Stimulated activated effector memory CD8-positive, alpha-beta T cell treated with anti-CD3 and anti-CD28 coated beads, Interleukin-12 subunit alpha, Interleukin-12 subunit beta, amount 100 ng/mL, for 72 hours (primary cell): Measurements from ENCODE around the gene DLX3.
A peak's percentile ranks its signal among the peaks of the same experiment; 100 is the strongest.
"Not testable (repeated sequence)": the region's sequence is repeated elsewhere in the genome, so short reads cannot be mapped to it uniquely, and the experiment has no call there.

ENCODE experiments used
- ATAC-seq: fragments of 150-1000 bp; cut with Tn5 transposase; 2 replicates; pipeline ENCODE4 v1.10.0; 2021
- DNase-seq, 2 donors: peaks; one replicate each; pipeline ENCODE4 v3.0.0; 2021 to 2022; ENCODE audit warnings: low spot score in 2 of 2
- H3K27ac Mint-ChIP-seq: one replicate; pipeline ENCODE4 v1.8.0; 2022; ENCODE audit warnings: mild to moderate bottlenecking, mixed read lengths
- H3K36me3 Mint-ChIP-seq: one replicate; pipeline ENCODE4 v1.8.0; 2022; ENCODE audit warnings: mild to moderate bottlenecking, mixed read lengths
- H3K4me1 Mint-ChIP-seq: one replicate; pipeline ENCODE4 v1.8.0; 2022; ENCODE audit warnings: mixed read lengths
- H3K4me3 Mint-ChIP-seq: one replicate; pipeline ENCODE4 v1.8.0; 2022; ENCODE audit warnings: mild to moderate bottlenecking, mixed read lengths
- H3K9me3 Mint-ChIP-seq: one replicate; pipeline ENCODE4 v1.8.0; 2022; ENCODE audit warnings: mixed read lengths

Gene DLX3

GRCh38 chr17:49995055-49995738, at the start of gene DLX3:
TSS of gene DLX3 (minus strand) at chr17:49995224. CDS start at chr17:49994998, 226 bp downstream.
- Mint-ChIP-seq H3K27ac (peak within 1 kb of the TSS; percentile 18), H3K9me3 (no peaks in the 10 kb centered on the region), H3K4me1 (peaks cover 37% of the 10 kb centered on the region), H3K36me3 (peaks cover 4% of the 10 kb centered on the region), H3K4me3 (peak within 1 kb of the TSS; percentile 81)
- peak; percentile 36 for ATAC-seq
- DNase-seq, result no peak

DNA sequence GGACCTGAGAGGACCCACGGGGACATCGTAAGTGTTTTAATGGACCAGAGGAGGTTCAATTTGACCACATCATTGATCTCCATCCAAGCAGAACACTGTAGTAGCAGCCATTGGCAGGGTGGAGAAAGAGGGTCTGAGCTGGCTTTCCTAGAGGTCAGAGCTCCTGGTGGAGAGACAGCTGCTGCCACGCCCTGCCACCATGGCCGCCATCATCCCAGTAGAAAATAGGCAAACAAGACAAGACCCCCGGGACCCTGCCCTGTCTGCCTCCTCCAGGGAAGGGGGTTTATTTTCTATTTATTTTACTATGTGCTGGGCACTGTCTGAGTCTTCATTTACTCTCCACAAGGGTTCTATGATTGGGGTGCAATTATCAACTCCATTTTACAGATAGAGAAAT, 49.5 kb upstream of the DLX3 start:
- H3K36me3 Mint-ChIP-seq, result no peaks in the 10 kb centered on the region
- H3K9me3 Mint-ChIP-seq, result no peaks in the 10 kb centered on the region
- no peak overlapping the region for H3K27ac Mint-ChIP-seq
- no peak overlapping the region for H3K4me3 Mint-ChIP-seq
- no peak for ATAC-seq
- DNase-seq, result no peak
- peaks cover 26% of the 10 kb centered on the region for H3K4me1 Mint-ChIP-seq

- no peaks in the 10 kb centered on the region for H3K36me3 Mint-ChIP-seq
Observed at GRCh38 chr17:50043290-50044148, 48.5 kb upstream of the DLX3 start.

DNA sequence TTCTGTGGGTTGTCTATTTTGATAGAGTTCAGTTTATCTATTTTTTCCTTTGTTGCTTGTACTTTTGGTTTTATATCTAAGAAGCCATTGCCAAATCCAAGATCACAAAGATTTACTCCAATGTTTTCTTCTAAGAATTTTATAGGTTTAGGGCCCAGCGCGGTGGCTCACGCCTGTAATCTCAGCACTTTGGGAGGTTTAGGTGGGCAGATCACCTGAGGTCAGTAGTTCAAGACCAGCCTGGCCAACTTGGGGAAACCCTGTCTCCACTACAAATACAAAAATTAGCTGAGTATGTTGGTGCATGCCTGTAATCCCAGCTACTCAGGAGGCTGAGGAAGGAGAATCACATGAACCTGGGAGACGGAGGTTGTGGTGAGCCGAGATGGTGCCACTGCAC, 47.2 kb upstream of the DLX3 start:
- ATAC-seq (no peak), DNase-seq (no peak)
- Mint-ChIP-seq H3K9me3 (no peaks in the 10 kb centered on the region), H3K4me1 (peaks cover 8% of the 10 kb centered on the region), H3K4me3 (no peak overlapping the region), H3K27ac (no peak overlapping the region), H3K36me3 (no peaks in the 10 kb centered on the region)

More at GRCh38 chr17:50043290-50044148, 48.5 kb upstream of the DLX3 start:
- Mint-ChIP-seq H3K9me3 (no peaks in the 10 kb centered on the region), H3K27ac (no peak overlapping the region), H3K4me1 (peaks cover 17% of the 10 kb centered on the region), H3K4me3 (no peak overlapping the region)
- DNase-seq (no peak), ATAC-seq (no peak)

DNA sequence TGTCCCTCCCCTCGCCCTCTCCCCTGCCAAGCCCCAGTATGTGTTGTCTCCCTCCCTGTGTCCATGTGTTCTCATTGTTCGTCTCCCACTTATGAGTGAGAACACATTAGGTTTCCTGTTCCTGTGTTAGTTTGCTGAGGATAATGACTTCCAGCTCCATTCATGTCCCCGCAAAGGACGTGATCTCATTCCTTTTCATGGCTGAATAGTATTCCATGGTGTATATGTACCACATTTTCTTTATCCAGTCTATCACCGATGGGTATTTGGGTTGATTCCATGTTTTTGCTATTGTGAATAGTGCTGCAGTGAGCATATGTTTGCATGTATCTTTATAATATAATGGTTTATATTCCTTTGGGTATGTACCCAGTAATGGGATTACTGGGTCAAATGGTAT, 45.5 kb upstream of the DLX3 start:
- not testable (repeated sequence) for H3K4me1 Mint-ChIP-seq, H3K36me3 Mint-ChIP-seq, H3K4me3 Mint-ChIP-seq, DNase-seq, ATAC-seq, H3K9me3 Mint-ChIP-seq
- H3K27ac Mint-ChIP-seq, result peak overlapping the region; percentile 37

DNA sequence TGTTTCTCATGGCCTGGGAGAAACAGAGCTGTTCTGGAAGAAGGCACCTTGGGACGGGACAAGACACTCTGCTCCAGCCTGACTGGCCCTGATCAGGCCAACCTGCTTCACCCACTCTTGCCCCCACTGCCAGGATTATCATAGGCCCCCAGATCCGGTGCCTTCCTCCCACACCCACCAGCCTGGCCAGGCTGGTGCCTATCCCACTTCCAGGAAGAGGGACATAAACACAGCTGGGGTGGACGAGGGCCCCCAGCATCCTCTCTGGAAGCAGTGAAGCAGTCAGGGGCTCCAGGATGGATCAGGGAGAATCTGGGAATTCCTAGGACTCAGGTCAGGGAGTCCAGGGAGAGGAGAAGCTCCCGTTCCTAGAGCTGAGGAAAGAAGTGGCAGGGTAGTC, 44.0 kb upstream of the DLX3 start:
- ATAC-seq, result no peak
- DNase-seq, result no peak
- Mint-ChIP-seq H3K4me1 (no peaks in the 10 kb centered on the region), H3K4me3 (no peak overlapping the region), H3K9me3 (no peaks in the 10 kb centered on the region), H3K36me3 (no peaks in the 10 kb centered on the region), H3K27ac (no peak overlapping the region)

DNA sequence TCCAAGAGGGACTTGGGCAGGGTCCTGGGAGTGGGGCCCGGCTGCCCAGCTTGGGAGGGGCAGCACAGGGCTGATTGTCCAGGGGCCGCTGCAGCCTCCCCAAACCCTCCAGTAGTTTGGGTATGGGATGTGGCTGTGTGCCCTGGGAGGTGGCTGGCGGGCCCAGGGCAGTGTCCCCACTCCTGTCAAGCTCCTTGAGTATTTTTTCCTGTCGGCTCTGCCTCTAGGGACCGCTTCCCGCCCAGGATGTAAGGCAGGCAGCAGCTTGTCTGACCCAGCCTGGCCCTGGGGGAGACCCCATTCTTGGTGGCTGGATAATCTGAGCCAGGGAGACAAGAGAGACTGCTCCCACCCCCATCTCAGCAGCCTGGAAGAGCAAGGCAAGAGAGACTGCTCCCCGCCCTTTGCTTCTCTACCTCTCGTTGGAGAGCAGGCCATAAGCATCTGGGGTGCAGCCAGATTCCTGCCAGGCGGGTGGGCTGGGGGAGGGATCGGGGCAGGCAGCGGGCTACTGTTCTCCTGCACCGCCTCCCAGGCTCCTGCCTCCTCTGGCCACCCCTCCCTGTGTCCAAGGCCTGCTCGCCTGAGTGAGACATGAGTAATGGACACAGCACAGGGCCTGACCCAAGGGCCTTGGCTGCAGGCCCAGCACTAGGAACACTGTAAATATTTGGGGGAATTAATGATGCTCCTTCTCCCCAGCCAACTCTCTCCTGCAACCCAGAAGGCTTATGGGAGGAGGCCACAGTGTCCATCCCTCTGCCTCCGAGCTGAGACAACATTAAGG, 42.5 kb upstream of the DLX3 start:
- DNase-seq, result no peak
- no peaks in the 10 kb centered on the region for H3K36me3 Mint-ChIP-seq

GRCh38 chr17:50036455-50037261, 41.6 kb upstream of the DLX3 start:
- DNase-seq (no peak), ATAC-seq (no peak)
- no peaks in the 10 kb centered on the region for H3K9me3 Mint-ChIP-seq
- no peaks in the 10 kb centered on the region for H3K36me3 Mint-ChIP-seq
- H3K27ac Mint-ChIP-seq, result peak overlapping the region; percentile 50
- H3K4me1 Mint-ChIP-seq, result no peaks in the 10 kb centered on the region
- H3K4me3 Mint-ChIP-seq, result no peak overlapping the region

More for the DNA sequence above, 42.5 kb upstream of the DLX3 start:
- ATAC-seq, result no peak
- no peak overlapping the region for H3K27ac Mint-ChIP-seq
- no peak overlapping the region for H3K4me3 Mint-ChIP-seq
- H3K9me3 Mint-ChIP-seq, result no peaks in the 10 kb centered on the region
- no peaks in the 10 kb centered on the region for H3K4me1 Mint-ChIP-seq

DNA sequence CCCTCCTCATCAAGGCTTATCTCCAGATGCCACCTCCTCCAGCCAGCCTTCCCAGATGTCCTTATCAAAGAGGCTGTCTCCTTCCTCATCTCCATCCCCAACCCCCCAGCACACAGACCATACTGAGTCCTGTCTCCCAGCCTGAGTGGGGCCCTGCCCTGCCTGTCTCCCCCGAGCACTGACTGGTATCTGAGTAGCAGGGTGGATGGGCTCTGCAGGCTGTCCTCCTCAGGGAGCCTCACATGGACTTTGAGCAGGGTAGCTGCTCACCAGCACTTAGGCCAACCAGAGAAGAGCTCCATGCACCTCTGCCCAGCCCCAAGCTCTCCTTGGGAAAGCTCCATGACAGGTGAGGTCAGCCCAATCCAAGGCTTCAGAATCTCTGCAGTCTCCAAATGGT, 40.9 kb upstream of the DLX3 start:
- no peaks in the 10 kb centered on the region for H3K9me3 Mint-ChIP-seq
- ATAC-seq, result peak; percentile 42
- DNase-seq, result no peak
- H3K27ac Mint-ChIP-seq, result no peak overlapping the region
- H3K4me3 Mint-ChIP-seq, result no peak overlapping the region
- H3K36me3 Mint-ChIP-seq, result no peaks in the 10 kb centered on the region
- no peaks in the 10 kb centered on the region for H3K4me1 Mint-ChIP-seq

DNA sequence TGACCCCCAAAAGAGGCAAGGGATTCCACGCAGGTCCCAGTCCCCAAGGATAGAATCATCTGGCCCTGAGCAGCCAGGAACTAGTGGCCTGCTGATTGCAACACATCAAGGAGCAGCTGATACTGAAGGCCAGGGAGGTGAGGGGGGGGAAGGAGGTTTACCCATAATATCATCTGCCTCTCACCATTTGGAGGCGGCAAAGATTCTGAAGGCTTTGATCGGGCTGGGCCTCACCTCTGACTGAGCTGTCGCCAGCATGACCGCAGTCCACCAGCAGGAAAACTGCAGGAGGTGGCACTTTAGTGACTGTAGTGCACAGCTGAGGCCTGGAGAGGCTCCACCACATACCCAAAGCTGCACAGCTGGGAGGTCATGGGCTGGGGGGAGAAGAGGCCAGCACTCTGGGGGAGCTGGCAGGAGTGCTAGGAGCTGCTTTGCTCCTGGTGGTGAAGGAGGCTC, 40.4 kb upstream of the DLX3 start:
- Mint-ChIP-seq H3K36me3 (no peaks in the 10 kb centered on the region), H3K4me1 (no peaks in the 10 kb centered on the region), H3K4me3 (no peak overlapping the region), H3K9me3 (no peaks in the 10 kb centered on the region), H3K27ac (no peak overlapping the region)
- DNase-seq (no peak), ATAC-seq (peak; percentile 12)

- Mint-ChIP-seq H3K36me3 (no peaks in the 10 kb centered on the region), H3K4me3 (no peak overlapping the region), H3K9me3 (no peaks in the 10 kb centered on the region), H3K27ac (no peak overlapping the region), H3K4me1 (no peaks in the 10 kb centered on the region)
- ATAC-seq, result no peak
- DNase-seq, result no peak
Observed at GRCh38 chr17:50034498-50035364, 39.7 kb upstream of the DLX3 start.

DNA sequence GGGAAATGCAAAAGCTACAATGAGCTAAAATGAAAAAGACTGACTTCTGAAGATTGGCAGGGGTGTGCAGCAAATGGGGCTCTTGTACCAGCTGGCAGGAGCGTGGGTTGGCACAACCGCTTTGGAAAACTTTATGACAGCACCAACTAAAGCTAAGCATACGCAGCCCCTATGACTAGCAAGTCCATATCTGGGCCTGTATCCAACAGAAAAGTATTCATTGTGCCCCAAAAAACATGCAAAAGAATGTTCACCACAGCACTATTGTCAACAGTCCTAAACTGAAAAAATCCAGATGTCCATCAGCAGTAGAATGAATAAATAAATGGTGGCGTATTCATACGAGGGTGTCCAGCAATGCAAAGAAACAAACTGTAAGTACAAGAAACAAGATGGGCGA, 38.3 kb upstream of the DLX3 start:
- DNase-seq, result no peak
- Mint-ChIP-seq H3K9me3 (no peaks in the 10 kb centered on the region), H3K36me3 (no peaks in the 10 kb centered on the region), H3K27ac (no peak overlapping the region), H3K4me3 (no peak overlapping the region), H3K4me1 (no peaks in the 10 kb centered on the region)
- no peak for ATAC-seq

- no peak for DNase-seq
- no peak overlapping the region for H3K4me3 Mint-ChIP-seq
- peaks cover 10% of the 10 kb centered on the region for H3K4me1 Mint-ChIP-seq
- H3K9me3 Mint-ChIP-seq, result no peaks in the 10 kb centered on the region
- H3K27ac Mint-ChIP-seq, result no peak overlapping the region
- no peak for ATAC-seq
- no peaks in the 10 kb centered on the region for H3K36me3 Mint-ChIP-seq
Observed at GRCh38 chr17:50029185-50029584, 34.2 kb upstream of the DLX3 start.

GRCh38 chr17:50028736-50029120, 33.7 kb upstream of the DLX3 start:
- no peak overlapping the region for H3K27ac Mint-ChIP-seq

More at GRCh38 chr17:50028736-50029120, 33.7 kb upstream of the DLX3 start:
- H3K9me3 Mint-ChIP-seq, result no peaks in the 10 kb centered on the region
- H3K4me1 Mint-ChIP-seq, result peaks cover 10% of the 10 kb centered on the region
- H3K36me3 Mint-ChIP-seq, result no peaks in the 10 kb centered on the region
- no peak overlapping the region for H3K4me3 Mint-ChIP-seq
- ATAC-seq (no peak), DNase-seq (no peak)
